MM.1S (cell line): ENCODE results near the gene AP2A1.

Experiments
- DNase-seq: peaks from one replicate; pipeline ENCODE4 v3.0.0-alpha.2; 2015
- H2AFZ ChIP-seq: fragments of 300-600 bp; sonication (generic); 2 replicates; pipeline ENCODE4 v1.6.0; 2016; ENCODE audit warnings: antibody characterized with exemption, low read length
- H3F3A ChIP-seq: fragments of 300-600 bp; sonication (generic); 2 replicates; pipeline ENCODE4 v1.6.1; 2016; ENCODE audit warnings: mild to moderate bottlenecking, antibody characterized with exemption, low read length, moderate library complexity, mixed read lengths; ENCODE audit not compliant: insufficient read depth
- H3K27ac ChIP-seq: fragments of 300-600 bp; sonication (generic); 2 replicates; pipeline ENCODE4 v1.5.1; 2016; ENCODE audit warnings: mild to moderate bottlenecking, low read length
- H3K27me3 ChIP-seq: fragments of 300-600 bp; sonication (generic); replicated peaks from 2 replicates; pipeline ENCODE4 v1.6.0; 2016; ENCODE audit warnings: low read length; ENCODE audit not compliant: insufficient read depth
- H3K36me3 ChIP-seq: fragments of 300-600 bp; sonication (generic); replicated peaks from 2 replicates; pipeline ENCODE4 v1.6.1; 2016; ENCODE audit warnings: mild to moderate bottlenecking, low read length, mixed read lengths; ENCODE audit not compliant: insufficient read depth
- H3K4me1 ChIP-seq: fragments of 300-600 bp; sonication (generic); 2 replicates; pipeline ENCODE4 v1.6.1; 2016; ENCODE audit warnings: low read length, mixed read lengths
- H3K4me2 ChIP-seq: fragments of 300-600 bp; sonication (generic); 2 replicates; pipeline ENCODE4 v1.6.0; 2016; ENCODE audit warnings: low read depth, low read length
- H3K4me3 ChIP-seq: fragments of 300-600 bp; sonication (generic); 2 replicates; pipeline ENCODE4 v1.5.1; 2016; ENCODE audit warnings: low read length, mixed read lengths
- H3K79me2 ChIP-seq: fragments of 300-600 bp; sonication (generic); 2 replicates; pipeline ENCODE4 v1.6.1; 2016; ENCODE audit warnings: mixed run types, low read length, mixed read lengths
- H3K9ac ChIP-seq: fragments of 300-600 bp; sonication (generic); 2 replicates; pipeline ENCODE4 v1.6.1; 2016; ENCODE audit warnings: low read length, mixed read lengths
- H3K9me2 ChIP-seq: fragments of 300-600 bp; sonication (generic); replicated peaks from 2 replicates; pipeline ENCODE4 v1.6.1; 2016; ENCODE audit warnings: mild to moderate bottlenecking, low read length, mixed read lengths; ENCODE audit not compliant: insufficient read depth
- H3K9me3 ChIP-seq: fragments of 300-600 bp; sonication (generic); replicated peaks from 2 replicates; pipeline ENCODE4 v1.6.1; 2016; ENCODE audit warnings: mild to moderate bottlenecking, low read length, mixed read lengths; ENCODE audit not compliant: insufficient read depth
- H4K20me1 ChIP-seq: fragments of 300-600 bp; sonication (generic); 2 replicates; pipeline ENCODE4 v1.6.1; 2016; ENCODE audit warnings: mild to moderate bottlenecking, low read length, moderate library complexity, mixed read lengths; ENCODE audit not compliant: insufficient read depth
- CTCF ChIP-seq: fragments of 300-600 bp; sonication (generic); IDR thresholded peaks from 2 replicates; pipeline ENCODE4 v1.5.1; 2016; ENCODE audit warnings: antibody characterized with exemption, low read length, mixed read lengths
- EZH2 ChIP-seq: fragments of 300-600 bp; sonication (generic); optimal IDR thresholded peaks from 2 replicates; pipeline ENCODE3; 2017; ENCODE audit warnings: low read depth, mild to moderate bottlenecking, antibody characterized with exemption, low read length, mixed read lengths
- EZH2phosphoT487 ChIP-seq: fragments of 300-600 bp; sonication (generic); IDR thresholded peaks from 2 replicates; pipeline ENCODE4 v1.6.1; 2018; ENCODE audit warnings: antibody characterized with exemption, low read length

The AP2A1 gene

GRCh38 chr19:49820125-49820524 is 53.3 kb downstream of the AP2A1 start:
- no peaks in the 10 kb centered on the region for H3K36me3 ChIP-seq
- H3K27me3 ChIP-seq, result no peaks in the 10 kb centered on the region
- TF ChIP-seq EZH2 (no peak), EZH2phosphoT487 (no peak), CTCF (no peak)
- no peaks in the 10 kb centered on the region for H3K9me2 ChIP-seq
- H3F3A ChIP-seq, result no peaks in the 10 kb centered on the region; the same call in 1 of the 2 replicates
- no peak overlapping the region for H3K4me2 ChIP-seq
- peaks cover 54% of the 10 kb centered on the region for H3K79me2 ChIP-seq
- H3K4me3 ChIP-seq, result no peak overlapping the region
- H3K9me3 ChIP-seq, result no peaks in the 10 kb centered on the region
- H2AFZ ChIP-seq, result no peak overlapping the region
- H3K27ac ChIP-seq, result no peak overlapping the region
- no peaks in the 10 kb centered on the region for H4K20me1 ChIP-seq
- H3K9ac ChIP-seq, result no peak overlapping the region
- H3K4me1 ChIP-seq, result peaks cover 6% of the 10 kb centered on the region; the same call in 1 of the 2 replicates
- DNase-seq, result no peak

- H3K9me2 ChIP-seq, result no peaks in the 10 kb centered on the region
- H3K27ac ChIP-seq, result no peak overlapping the region
- TF ChIP-seq CTCF, result no peak
- TF ChIP-seq EZH2, result no peak
- no peak for TF ChIP-seq EZH2phosphoT487
- H3K9ac ChIP-seq, result no peak overlapping the region
- H3K4me2 ChIP-seq, result no peak overlapping the region
- peaks cover 6% of the 10 kb centered on the region; the same call in 1 of the 2 replicates for H3K4me1 ChIP-seq
- no peaks in the 10 kb centered on the region for H3K9me3 ChIP-seq
- H3K79me2 ChIP-seq, result peaks cover 64% of the 10 kb centered on the region
- H4K20me1 ChIP-seq, result no peaks in the 10 kb centered on the region
- no peak for DNase-seq
- H2AFZ ChIP-seq, result no peak overlapping the region
- no peaks in the 10 kb centered on the region for H3F3A ChIP-seq
- H3K4me3 ChIP-seq, result no peak overlapping the region
- H3K36me3 ChIP-seq, result no peaks in the 10 kb centered on the region; the same call in 1 of the 2 replicates
- no peaks in the 10 kb centered on the region for H3K27me3 ChIP-seq
These were observed 56.7 kb downstream of the AP2A1 start for GRCh38 chr19:49823472-49823871.

- Histone ChIP-seq H3K9ac (no peak overlapping the region), H3K4me2 (no peak overlapping the region), H3K9me2 (no peaks in the 10 kb centered on the region), H2AFZ (no peak overlapping the region), H3K4me1 (no peaks in the 10 kb centered on the region), H3K36me3 (no peaks in the 10 kb centered on the region; the same call in 1 of the 2 replicates), H4K20me1 (no peaks in the 10 kb centered on the region), H3K27ac (no peak overlapping the region), H3K4me3 (no peak overlapping the region), H3F3A (no peaks in the 10 kb centered on the region), H3K27me3 (no peaks in the 10 kb centered on the region), H3K9me3 (no peaks in the 10 kb centered on the region), H3K79me2 (peaks cover 52% of the 10 kb centered on the region)
- no peak for TF ChIP-seq EZH2
- no peak for TF ChIP-seq CTCF
- no peak for TF ChIP-seq EZH2phosphoT487
- no peak for DNase-seq
These were observed 57.9 kb downstream of the AP2A1 start for GRCh38 chr19:49824662-49825061.
